GM23338 (cell line): ENCODE measurements around the gene GREB1L. TPM values are rescaled to one million over a fixed set of nuclear protein-coding genes. Genes with fewer than 3 reads are reported as not detected.

Experiments
- ATAC-seq: fragments of 200-7000 bp; cut with Tn5 transposase; 3 replicates; pipeline ENCODE4 v1.9.1; 2020
- DNase-seq: peaks from one replicate; pipeline ENCODE4 v3.0.0-alpha.2; 2015; ENCODE audit warnings: low spot score
- H2AFZ ChIP-seq: fragments of 200-600 bp; sonication (generic); 2 replicates; pipeline ENCODE4 v1.8.0; 2016; ENCODE audit warnings: antibody characterized with exemption, mild to moderate bottlenecking, moderate library complexity
- H3F3A ChIP-seq: fragments of 200-600 bp; sonication (generic); replicated peaks from 2 replicates; pipeline ENCODE4 v1.8.0; 2017; ENCODE audit warnings: antibody characterized with exemption, mixed run types, low read depth
- H3K27ac ChIP-seq: fragments of 200-600 bp; sonication (generic); 2 replicates; pipeline ENCODE4 v1.6.1; 2016; ENCODE audit warnings: low read depth
- H3K27me3 ChIP-seq: fragments of 200-600 bp; sonication (generic); 2 replicates; pipeline ENCODE4 v1.8.0; 2016; ENCODE audit warnings: mild to moderate bottlenecking, mixed run types, moderate library complexity; ENCODE audit not compliant: insufficient read depth
- H3K36me3 ChIP-seq: fragments of 200-600 bp; sonication (generic); 2 replicates; pipeline ENCODE4 v1.8.0; 2016; ENCODE audit warnings: mild to moderate bottlenecking; ENCODE audit not compliant: insufficient read depth
- H3K4me1 ChIP-seq: fragments of 200-600 bp; sonication (generic); 2 replicates; pipeline ENCODE4 v1.8.0; 2016; ENCODE audit warnings: mild to moderate bottlenecking, moderate library complexity; ENCODE audit not compliant: insufficient read depth
- H3K4me2 ChIP-seq: fragments of 200-600 bp; sonication (generic); 2 replicates; pipeline ENCODE4 v1.7.1; 2017; ENCODE audit warnings: mixed run types
- H3K4me3 ChIP-seq: fragments of 200-600 bp; sonication (generic); 2 replicates; pipeline ENCODE4 v1.6.1; 2016; ENCODE audit warnings: mixed run types
- H3K79me2 ChIP-seq: fragments of 200-600 bp; sonication (generic); replicated peaks from 2 replicates; pipeline ENCODE4 v1.8.0; 2017; ENCODE audit warnings: mild to moderate bottlenecking; ENCODE audit not compliant: insufficient read depth
- H3K9me2 ChIP-seq: fragments of 200-600 bp; sonication (generic); 2 replicates; pipeline ENCODE4 v1.8.0; 2017; ENCODE audit not compliant: insufficient read depth
- H4K20me1 ChIP-seq: fragments of 200-600 bp; sonication (generic); replicated peaks from 2 replicates; pipeline ENCODE4 v1.8.0; 2017; ENCODE audit warnings: mild to moderate bottlenecking; ENCODE audit not compliant: insufficient read depth
- H3K27ac Mint-ChIP-seq: 2 replicates; pipeline ENCODE4 v1.8.0; 2020; ENCODE audit warnings: inconsistent platforms, mild to moderate bottlenecking, moderate library complexity, mixed read lengths
- H3K27me3 Mint-ChIP-seq: 3 replicates; pipeline ENCODE4 v1.8.0; 2022; ENCODE audit warnings: low read depth, mild to moderate bottlenecking, moderate library complexity, mixed read lengths, inconsistent platforms; ENCODE audit not compliant: insufficient read depth, poor library complexity
- H3K36me3 Mint-ChIP-seq: 3 replicates; pipeline ENCODE4 v1.8.0; 2021; ENCODE audit warnings: low read depth, mild to moderate bottlenecking, inconsistent platforms, moderate library complexity, mixed read lengths
- H3K4me1 Mint-ChIP-seq: 3 replicates; pipeline ENCODE4 v1.8.0; 2020; ENCODE audit warnings: mild to moderate bottlenecking, inconsistent platforms, mixed read lengths
- H3K4me3 Mint-ChIP-seq: 3 replicates; pipeline ENCODE4 v1.8.0; 2021; ENCODE audit warnings: moderate library complexity, mild to moderate bottlenecking, inconsistent platforms, mixed read lengths
- H3K9me3 Mint-ChIP-seq: 3 replicates; pipeline ENCODE4 v1.8.0; 2020; ENCODE audit warnings: moderate library complexity, mild to moderate bottlenecking, inconsistent platforms, mixed read lengths
- CREB1 ChIP-seq: fragments of 250-450 bp; sonication (Bioruptor Pico); IDR thresholded peaks from 2 replicates; pipeline ENCODE4 v1.5.0; 2020; ENCODE audit warnings: low read depth, mild to moderate bottlenecking, moderate library complexity
- NANOG ChIP-seq: IDR thresholded peaks from 2 replicates; pipeline ENCODE4 v1.6.1; 2016; ENCODE audit warnings: antibody characterized with exemption, borderline replicate concordance
- STAT1 ChIP-seq: IDR thresholded peaks from one replicate; pipeline ENCODE4 v1.6.1; 2016; ENCODE audit warnings: antibody characterized with exemption; ENCODE audit not compliant: unreplicated experiment
- ZNF114 ChIP-seq: fragments of 250-450 bp; sonication (Bioruptor Pico); IDR thresholded peaks from 2 replicates; pipeline ENCODE4 v1.5.0; 2020; ENCODE audit warnings: mild to moderate bottlenecking, moderate library complexity
- ZNF331 ChIP-seq: fragments of 250-450 bp; sonication (Bioruptor Pico); IDR thresholded peaks from 2 replicates; pipeline ENCODE4 v1.5.0; 2020; ENCODE audit warnings: low read depth, mild to moderate bottlenecking, moderate library complexity
- polyA plus RNA-seq: library from polyadenylated mRNA; unstranded; fragments of >200 nt; fragmentation: Nextera tagmentation; extraction: Ambion mirVana; gene quantifications from 2 replicates; pipeline ENCODE4 v1.2.1, GENCODE V29; 2016
- total RNA-seq: library from RNA; depleted of rRNA; stranded (reverse); fragments of >200 nt; shearing (Covaris generic); gene quantifications from 2 replicates; pipeline ENCODE4 v1.2.3, GENCODE V29; 2014
- TF ChIP-seq, protein P1 (sequence below): IDR thresholded peaks from 2 replicates; pipeline ENCODE4 v1.6.1; 2016; ENCODE audit warnings: antibody characterized with exemption
- TF ChIP-seq, protein P2 (sequence below), 2 experiments: fragments of 200-600 bp in 1 of 2; sonication (generic) in 1 of 2; conservative IDR thresholded peaks; 2 replicates each; pipeline versions ENCODE4 v1.5.1 to v1.6.1; 2016 to 2017; ENCODE audit warnings: antibody characterized with exemption in 2 of 2, low read depth in 2 of 2, mild to moderate bottlenecking in 2 of 2, moderate library complexity in 1 of 2
- TF ChIP-seq, protein P3 (sequence below): IDR thresholded peaks from one replicate; pipeline ENCODE4 v1.6.1; 2018; ENCODE audit warnings: antibody characterized with exemption; ENCODE audit not compliant: unreplicated experiment

Gene GREB1L
- total and polyA plus RNA-seq, 2 experiments from 2014 or later: 0.03 to 0.29 TPM

DNA sequence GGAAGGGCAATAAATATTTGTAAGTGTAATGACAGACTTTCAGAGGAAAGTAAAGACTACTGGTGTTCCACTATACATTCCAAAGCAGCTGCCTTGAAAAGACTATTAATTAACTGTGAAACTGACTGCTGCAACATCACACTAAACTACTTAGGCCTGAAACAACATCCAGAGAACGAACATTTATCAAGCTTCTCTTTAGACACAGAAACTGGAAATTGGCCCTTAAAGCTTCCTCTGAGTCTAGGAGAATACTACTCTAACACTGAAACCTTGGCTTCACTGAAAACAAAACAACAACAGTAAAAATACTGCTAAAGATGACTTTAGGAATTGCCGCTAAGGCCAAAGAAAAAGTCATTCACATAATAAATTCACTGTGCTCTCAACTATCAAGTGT, 283.9 kb downstream of the GREB1L start:
- Histone ChIP-seq H3K4me1 (no peaks in the 10 kb centered on the region), H3K36me3 (peaks cover 23% of the 10 kb centered on the region), H3F3A (no peaks in the 10 kb centered on the region), H4K20me1 (no peaks in the 10 kb centered on the region; the same call in 1 of the 2 replicates), H3K27ac (no peak overlapping the region), H3K27me3 (no peaks in the 10 kb centered on the region), H3K9me2 (no peaks in the 10 kb centered on the region), H3K4me2 (no peak overlapping the region), H3K79me2 (no peaks in the 10 kb centered on the region), H2AFZ (no peak overlapping the region), H3K4me3 (no peak overlapping the region)
- peaks cover 24% of the 10 kb centered on the region for H3K36me3 Mint-ChIP-seq
- H3K27me3 Mint-ChIP-seq: no peaks in the 10 kb centered on the region
- ATAC-seq (no peak), DNase-seq (no peak)
- H3K27ac Mint-ChIP-seq: no peak overlapping the region
- H3K9me3 Mint-ChIP-seq: no peaks in the 10 kb centered on the region
- no peaks in the 10 kb centered on the region for H3K4me1 Mint-ChIP-seq
- no peak for TF ChIP-seq CREB1
- TF ChIP-seq, protein P1, sequence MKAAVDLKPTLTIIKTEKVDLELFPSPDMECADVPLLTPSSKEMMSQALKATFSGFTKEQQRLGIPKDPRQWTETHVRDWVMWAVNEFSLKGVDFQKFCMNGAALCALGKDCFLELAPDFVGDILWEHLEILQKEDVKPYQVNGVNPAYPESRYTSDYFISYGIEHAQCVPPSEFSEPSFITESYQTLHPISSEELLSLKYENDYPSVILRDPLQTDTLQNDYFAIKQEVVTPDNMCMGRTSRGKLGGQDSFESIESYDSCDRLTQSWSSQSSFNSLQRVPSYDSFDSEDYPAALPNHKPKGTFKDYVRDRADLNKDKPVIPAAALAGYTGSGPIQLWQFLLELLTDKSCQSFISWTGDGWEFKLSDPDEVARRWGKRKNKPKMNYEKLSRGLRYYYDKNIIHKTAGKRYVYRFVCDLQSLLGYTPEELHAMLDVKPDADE: no peak
- TF ChIP-seq, protein P2, sequence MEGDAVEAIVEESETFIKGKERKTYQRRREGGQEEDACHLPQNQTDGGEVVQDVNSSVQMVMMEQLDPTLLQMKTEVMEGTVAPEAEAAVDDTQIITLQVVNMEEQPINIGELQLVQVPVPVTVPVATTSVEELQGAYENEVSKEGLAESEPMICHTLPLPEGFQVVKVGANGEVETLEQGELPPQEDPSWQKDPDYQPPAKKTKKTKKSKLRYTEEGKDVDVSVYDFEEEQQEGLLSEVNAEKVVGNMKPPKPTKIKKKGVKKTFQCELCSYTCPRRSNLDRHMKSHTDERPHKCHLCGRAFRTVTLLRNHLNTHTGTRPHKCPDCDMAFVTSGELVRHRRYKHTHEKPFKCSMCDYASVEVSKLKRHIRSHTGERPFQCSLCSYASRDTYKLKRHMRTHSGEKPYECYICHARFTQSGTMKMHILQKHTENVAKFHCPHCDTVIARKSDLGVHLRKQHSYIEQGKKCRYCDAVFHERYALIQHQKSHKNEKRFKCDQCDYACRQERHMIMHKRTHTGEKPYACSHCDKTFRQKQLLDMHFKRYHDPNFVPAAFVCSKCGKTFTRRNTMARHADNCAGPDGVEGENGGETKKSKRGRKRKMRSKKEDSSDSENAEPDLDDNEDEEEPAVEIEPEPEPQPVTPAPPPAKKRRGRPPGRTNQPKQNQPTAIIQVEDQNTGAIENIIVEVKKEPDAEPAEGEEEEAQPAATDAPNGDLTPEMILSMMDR (conservative IDR thresholded peaks at IDR 0.05; ENCODE audit: low read depth in 2 of 2): no peak
- TF ChIP-seq STAT1: no peak
- no peak for TF ChIP-seq ZNF114 (CRISPR knock-in tag)
- TF ChIP-seq, protein P3, sequence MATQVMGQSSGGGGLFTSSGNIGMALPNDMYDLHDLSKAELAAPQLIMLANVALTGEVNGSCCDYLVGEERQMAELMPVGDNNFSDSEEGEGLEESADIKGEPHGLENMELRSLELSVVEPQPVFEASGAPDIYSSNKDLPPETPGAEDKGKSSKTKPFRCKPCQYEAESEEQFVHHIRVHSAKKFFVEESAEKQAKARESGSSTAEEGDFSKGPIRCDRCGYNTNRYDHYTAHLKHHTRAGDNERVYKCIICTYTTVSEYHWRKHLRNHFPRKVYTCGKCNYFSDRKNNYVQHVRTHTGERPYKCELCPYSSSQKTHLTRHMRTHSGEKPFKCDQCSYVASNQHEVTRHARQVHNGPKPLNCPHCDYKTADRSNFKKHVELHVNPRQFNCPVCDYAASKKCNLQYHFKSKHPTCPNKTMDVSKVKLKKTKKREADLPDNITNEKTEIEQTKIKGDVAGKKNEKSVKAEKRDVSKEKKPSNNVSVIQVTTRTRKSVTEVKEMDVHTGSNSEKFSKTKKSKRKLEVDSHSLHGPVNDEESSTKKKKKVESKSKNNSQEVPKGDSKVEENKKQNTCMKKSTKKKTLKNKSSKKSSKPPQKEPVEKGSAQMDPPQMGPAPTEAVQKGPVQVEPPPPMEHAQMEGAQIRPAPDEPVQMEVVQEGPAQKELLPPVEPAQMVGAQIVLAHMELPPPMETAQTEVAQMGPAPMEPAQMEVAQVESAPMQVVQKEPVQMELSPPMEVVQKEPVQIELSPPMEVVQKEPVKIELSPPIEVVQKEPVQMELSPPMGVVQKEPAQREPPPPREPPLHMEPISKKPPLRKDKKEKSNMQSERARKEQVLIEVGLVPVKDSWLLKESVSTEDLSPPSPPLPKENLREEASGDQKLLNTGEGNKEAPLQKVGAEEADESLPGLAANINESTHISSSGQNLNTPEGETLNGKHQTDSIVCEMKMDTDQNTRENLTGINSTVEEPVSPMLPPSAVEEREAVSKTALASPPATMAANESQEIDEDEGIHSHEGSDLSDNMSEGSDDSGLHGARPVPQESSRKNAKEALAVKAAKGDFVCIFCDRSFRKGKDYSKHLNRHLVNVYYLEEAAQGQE: no peak
- no peak overlapping the region for H3K4me3 Mint-ChIP-seq

DNA sequence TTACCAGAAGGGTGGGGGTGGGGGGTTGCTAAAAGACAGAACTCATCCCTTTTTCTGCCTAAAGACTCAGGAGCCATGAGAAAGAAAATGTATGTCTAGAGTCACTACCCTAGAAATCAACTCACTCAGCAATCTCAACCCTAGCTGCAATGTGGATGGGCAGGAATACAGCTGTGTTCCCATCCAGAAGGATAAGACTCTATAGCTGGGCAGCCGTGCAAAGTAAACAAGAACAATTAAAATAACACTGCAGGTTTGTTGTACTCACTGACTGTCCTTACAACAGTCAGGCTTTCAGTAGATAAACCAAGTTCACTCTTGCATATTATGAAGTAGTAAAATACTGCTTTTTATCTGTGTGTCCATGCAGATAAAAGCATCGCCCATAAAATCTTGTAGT, 284.4 kb downstream of the GREB1L start:
- H3K36me3 ChIP-seq: peaks cover 23% of the 10 kb centered on the region

More for the DNA sequence above, 284.4 kb downstream of the GREB1L start:
- Histone ChIP-seq H3K27ac (no peak overlapping the region), H3K9me2 (no peaks in the 10 kb centered on the region), H3K4me3 (no peak overlapping the region), H4K20me1 (no peaks in the 10 kb centered on the region; the same call in 1 of the 2 replicates), H3K79me2 (no peaks in the 10 kb centered on the region), H3K4me1 (no peaks in the 10 kb centered on the region), H3K4me2 (no peak overlapping the region), H3K27me3 (no peaks in the 10 kb centered on the region), H2AFZ (no peak overlapping the region), H3F3A (no peaks in the 10 kb centered on the region)
- no peak overlapping the region for H3K27ac Mint-ChIP-seq
- H3K27me3 Mint-ChIP-seq: no peaks in the 10 kb centered on the region
- H3K9me3 Mint-ChIP-seq: no peaks in the 10 kb centered on the region
- no peak for DNase-seq
- ATAC-seq: no peak
- H3K4me3 Mint-ChIP-seq: no peak overlapping the region
- H3K36me3 Mint-ChIP-seq: peaks cover 24% of the 10 kb centered on the region
- H3K4me1 Mint-ChIP-seq: no peaks in the 10 kb centered on the region
- TF ChIP-seq, protein P3: no peak
- TF ChIP-seq ZNF331 (CRISPR knock-in tag) (no peak), NANOG (no peak)
